Measurements from ENCODE around the gene RHOT2. TPM values are rescaled to one million over a fixed set of nuclear protein-coding genes. Genes with fewer than 3 reads are reported as not detected.
A peak's percentile ranks its signal among the peaks of the same experiment; 100 is the strongest.

Gene RHOT2
- total RNA-seq, 1 experiment from 2014 or later, result 163 TPM

GRCh38 chr16:714079-714478, 46.1 kb downstream of the RHOT2 start:
- TF ChIP-seq, protein P1, sequence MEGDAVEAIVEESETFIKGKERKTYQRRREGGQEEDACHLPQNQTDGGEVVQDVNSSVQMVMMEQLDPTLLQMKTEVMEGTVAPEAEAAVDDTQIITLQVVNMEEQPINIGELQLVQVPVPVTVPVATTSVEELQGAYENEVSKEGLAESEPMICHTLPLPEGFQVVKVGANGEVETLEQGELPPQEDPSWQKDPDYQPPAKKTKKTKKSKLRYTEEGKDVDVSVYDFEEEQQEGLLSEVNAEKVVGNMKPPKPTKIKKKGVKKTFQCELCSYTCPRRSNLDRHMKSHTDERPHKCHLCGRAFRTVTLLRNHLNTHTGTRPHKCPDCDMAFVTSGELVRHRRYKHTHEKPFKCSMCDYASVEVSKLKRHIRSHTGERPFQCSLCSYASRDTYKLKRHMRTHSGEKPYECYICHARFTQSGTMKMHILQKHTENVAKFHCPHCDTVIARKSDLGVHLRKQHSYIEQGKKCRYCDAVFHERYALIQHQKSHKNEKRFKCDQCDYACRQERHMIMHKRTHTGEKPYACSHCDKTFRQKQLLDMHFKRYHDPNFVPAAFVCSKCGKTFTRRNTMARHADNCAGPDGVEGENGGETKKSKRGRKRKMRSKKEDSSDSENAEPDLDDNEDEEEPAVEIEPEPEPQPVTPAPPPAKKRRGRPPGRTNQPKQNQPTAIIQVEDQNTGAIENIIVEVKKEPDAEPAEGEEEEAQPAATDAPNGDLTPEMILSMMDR (IDR thresholded peaks at IDR 0.05; ENCODE audit: unreplicated experiment), result no peak
- H3K36me3 Mint-ChIP-seq (ENCODE audit: insufficient read depth, unreplicated experiment), result peaks cover 54% of the 10 kb centered on the region
- peaks cover 15% of the 10 kb centered on the region for H3K4me1 Mint-ChIP-seq (ENCODE audit: low read depth, unreplicated experiment)
- BruUV-seq (replicated peaks), result no TSS peak
- CTCF ChIA-PET, result interaction anchor here (0.6 kb wide), 1 partner anchor 154 kb away, joined by 3 read pairs; no protein-coding TSS in a partner anchor
- no peak overlapping the region for H3K27ac Mint-ChIP-seq (ENCODE audit: unreplicated experiment)
- H3K27me3 Mint-ChIP-seq (ENCODE audit: unreplicated experiment), result peaks cover 27% of the 10 kb centered on the region
- no peaks in the 10 kb centered on the region for H3K9me3 Mint-ChIP-seq (ENCODE audit: low read depth, unreplicated experiment)
- H3K4me3 Mint-ChIP-seq (ENCODE audit: low read depth, unreplicated experiment), result peak overlapping the region; percentile 78
- no peak for DNase-seq
- intact Hi-C loops (cut with micrococcal nuclease; ENCODE audit: unreplicated experiment), result loop anchor here (5.0 kb wide), 1 partner anchor 73 kb away; the partner anchor contains the start of genes CHTF18 and RPUSD1

DNA sequence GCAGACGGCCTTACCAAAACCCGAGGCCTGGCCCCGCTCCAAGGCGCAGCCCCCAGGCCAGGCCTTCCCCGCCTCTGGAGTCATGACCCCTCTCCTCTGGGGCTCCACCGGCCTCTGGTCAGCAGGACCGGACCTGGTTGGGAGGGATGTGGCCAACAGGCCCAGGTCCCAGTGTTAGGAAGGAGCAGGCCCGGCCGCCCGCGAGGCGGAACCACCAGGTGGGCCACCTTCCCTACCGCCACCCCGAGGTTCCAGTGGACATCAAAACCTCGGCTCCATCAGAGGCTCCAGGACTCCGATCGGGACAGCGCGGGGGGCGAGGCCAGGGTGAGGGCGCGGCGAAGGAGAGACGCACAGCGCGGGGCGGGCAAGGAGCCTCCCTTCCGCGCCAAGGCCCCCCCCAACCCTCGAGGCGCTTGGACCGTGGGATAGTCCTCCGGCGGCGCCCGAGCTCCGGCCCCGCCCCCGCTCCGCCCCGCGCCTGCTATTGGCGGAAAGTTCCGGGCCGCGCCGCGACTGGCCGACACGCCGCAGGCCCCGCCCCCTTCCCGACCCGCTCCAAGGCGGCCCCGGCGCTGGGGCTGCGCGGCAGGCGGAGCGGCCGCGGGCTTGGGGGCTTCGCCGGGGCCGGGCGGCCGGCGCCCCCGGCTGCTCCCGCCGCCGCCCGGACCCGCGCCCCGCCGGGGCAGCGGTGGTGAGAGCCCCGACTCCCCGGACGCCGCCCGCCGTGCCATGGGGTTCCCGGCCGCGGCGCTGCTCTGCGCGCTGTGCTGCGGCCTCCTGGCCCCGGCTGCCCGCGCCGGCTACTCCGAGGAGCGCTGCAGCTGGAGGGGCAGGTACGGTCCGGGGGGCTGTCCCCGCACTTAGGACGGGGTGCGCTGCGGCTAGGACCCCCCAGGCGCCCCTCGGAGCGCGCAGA, 46.9 kb downstream of the RHOT2 start, which contains the start of gene METRN:
METRN (plus strand) TSS at position 561 of the 919 bp plus-strand sequence; CDS start at position 733, 172 bp downstream.
- CTCF ChIA-PET, result interaction anchor here (0.6 to 1.1 kb wide), 2 partner anchors 20 to 43 kb away, joined by 3 to 4 read pairs; no protein-coding TSS in a partner anchor
- Mint-ChIP-seq H3K9me3 (ENCODE audit: low read depth, unreplicated experiment) (no peaks in the 10 kb centered on the region), H3K4me1 (ENCODE audit: low read depth, unreplicated experiment) (peaks cover 22% of the 10 kb centered on the region), H3K27me3 (ENCODE audit: unreplicated experiment) (peaks cover 19% of the 10 kb centered on the region), H3K4me3 (ENCODE audit: low read depth, unreplicated experiment) (peak within 1 kb of the TSS; percentile 78), H3K36me3 (ENCODE audit: insufficient read depth, unreplicated experiment) (peaks cover 62% of the 10 kb centered on the region), H3K27ac (ENCODE audit: unreplicated experiment) (peak within 1 kb of the TSS; percentile 83)
- TF ChIP-seq, protein P1 (IDR thresholded peaks at IDR 0.05; ENCODE audit: unreplicated experiment), result no peak
- BruUV-seq (replicated peaks), result no TSS peak
- intact Hi-C loops (cut with micrococcal nuclease; ENCODE audit: unreplicated experiment), result loop anchor here (5.0 kb wide), 1 partner anchor 72 kb away; the partner anchor contains the start of genes CHTF18 and RPUSD1
- DNase-seq, result peak; percentile 98

- Mint-ChIP-seq H3K27ac (ENCODE audit: unreplicated experiment) (peak overlapping the region; percentile 83), H3K27me3 (ENCODE audit: unreplicated experiment) (peaks cover 11% of the 10 kb centered on the region), H3K4me1 (ENCODE audit: low read depth, unreplicated experiment) (peaks cover 27% of the 10 kb centered on the region), H3K36me3 (ENCODE audit: insufficient read depth, unreplicated experiment) (peaks cover 70% of the 10 kb centered on the region), H3K4me3 (ENCODE audit: low read depth, unreplicated experiment) (peak overlapping the region; percentile 78), H3K9me3 (ENCODE audit: low read depth, unreplicated experiment) (no peaks in the 10 kb centered on the region)
- TF ChIP-seq, protein P1 (IDR thresholded peaks at IDR 0.05; ENCODE audit: unreplicated experiment), result no peak
- intact Hi-C loops (cut with micrococcal nuclease; ENCODE audit: unreplicated experiment), result no loop called here
- BruUV-seq (replicated peaks), result no TSS peak
- CTCF ChIA-PET, result interaction anchor here (0.7 to 1.3 kb wide), 5 partner anchors 10 to 69 kb away, joined by 3 to 10 read pairs (median 4); partner anchors contain the start of genes CCDC78, CIAO3 and HAGHL
- peak; percentile 63 for DNase-seq
Measured at GRCh38 chr16:715477-716199, 47.7 kb downstream of the RHOT2 start.

GRCh38 chr16:716200-716568, 48.3 kb downstream of the RHOT2 start:
- intact Hi-C loops (cut with micrococcal nuclease; ENCODE audit: unreplicated experiment), result no loop called here
- TF ChIP-seq, protein P1 (IDR thresholded peaks at IDR 0.05; ENCODE audit: unreplicated experiment), result no peak
- no TSS peak for BruUV-seq (replicated peaks)
- CTCF ChIA-PET, result interaction anchor here (0.7 to 1.3 kb wide), 5 partner anchors 10 to 69 kb away, joined by 3 to 10 read pairs (median 4); partner anchors contain the start of genes CCDC78, CIAO3 and HAGHL
- Mint-ChIP-seq H3K4me3 (ENCODE audit: low read depth, unreplicated experiment) (peak overlapping the region; percentile 78), H3K9me3 (ENCODE audit: low read depth, unreplicated experiment) (no peaks in the 10 kb centered on the region), H3K36me3 (ENCODE audit: insufficient read depth, unreplicated experiment) (peaks cover 75% of the 10 kb centered on the region), H3K27ac (ENCODE audit: unreplicated experiment) (peak overlapping the region; percentile 83), H3K4me1 (ENCODE audit: low read depth, unreplicated experiment) (peaks cover 27% of the 10 kb centered on the region), H3K27me3 (ENCODE audit: unreplicated experiment) (peaks cover 6% of the 10 kb centered on the region)
- DNase-seq, result peak; percentile 77
